ENCODE results near the gene NRF1. TPM values are rescaled to one million over a fixed set of nuclear protein-coding genes. Genes with fewer than 3 reads are reported as not detected.
A peak's percentile ranks its signal among the peaks of the same experiment; 100 is the strongest.
"Not testable (repeated sequence)": the region's sequence is repeated elsewhere in the genome, so short reads cannot be mapped to it uniquely, and the experiment has no call there.

NRF1 gene
- total RNA-seq, 2 donors from 2014 or later, result 33.7 to 33.9 TPM

- peak overlapping the region; percentile 92 for H3K27ac Mint-ChIP-seq
- peak; percentile 8 for ATAC-seq
- H3K9me3 ChIP-seq (ENCODE audit: control insufficient read depth, low read length, poor library complexity, severe bottlenecking), result no peaks in the 10 kb centered on the region
- H3K27me3 Mint-ChIP-seq, result no peaks in the 10 kb centered on the region
- peak in 2 of 3 donors; percentile 13 to 28 for DNase-seq
- H3K4me3 Mint-ChIP-seq, result peak overlapping the region; percentile 93
- peaks cover 36% of the 10 kb centered on the region for H3K4me1 Mint-ChIP-seq
- H3K36me3 Mint-ChIP-seq (ENCODE audit: low read depth), result peaks cover 4% of the 10 kb centered on the region
Observed at GRCh38 chr7:129612112-129613015, 844 bp downstream of the NRF1 start.

GRCh38 chr7:129613016-129613337 is 1.5 kb downstream of the NRF1 start:
- Mint-ChIP-seq H3K27ac (peak overlapping the region; percentile 92), H3K36me3 (ENCODE audit: low read depth) (peaks cover 4% of the 10 kb centered on the region), H3K4me3 (peak overlapping the region; percentile 91), H3K27me3 (no peaks in the 10 kb centered on the region), H3K4me1 (peaks cover 42% of the 10 kb centered on the region)
- no peak for ATAC-seq
- no peak for DNase-seq
- no peaks in the 10 kb centered on the region for H3K9me3 ChIP-seq (ENCODE audit: control insufficient read depth, low read length, poor library complexity, severe bottlenecking)

- no peak for DNase-seq
- H3K27ac Mint-ChIP-seq, result no peak overlapping the region
Observed at GRCh38 chr7:129615018-129615417, 3.5 kb downstream of the NRF1 start.

GRCh38 chr7:129616530-129616929 is 5.0 kb downstream of the NRF1 start:
- no peak overlapping the region for H3K4me3 Mint-ChIP-seq
- DNase-seq (no peak), ATAC-seq (no peak)
- H3K27me3 Mint-ChIP-seq, result no peaks in the 10 kb centered on the region
- H3K9me3 ChIP-seq (ENCODE audit: control insufficient read depth, low read length, poor library complexity, severe bottlenecking), result no peaks in the 10 kb centered on the region
- no peaks in the 10 kb centered on the region for H3K36me3 Mint-ChIP-seq (ENCODE audit: low read depth)
- H3K4me1 Mint-ChIP-seq, result peaks cover 47% of the 10 kb centered on the region
- no peak overlapping the region for H3K27ac Mint-ChIP-seq

More at GRCh38 chr7:129615018-129615417, 3.5 kb downstream of the NRF1 start:
- Mint-ChIP-seq H3K4me1 (peaks cover 43% of the 10 kb centered on the region), H3K27me3 (no peaks in the 10 kb centered on the region), H3K4me3 (no peak overlapping the region), H3K36me3 (ENCODE audit: low read depth) (no peaks in the 10 kb centered on the region)
- no peak for ATAC-seq
- no peaks in the 10 kb centered on the region for H3K9me3 ChIP-seq (ENCODE audit: control insufficient read depth, low read length, poor library complexity, severe bottlenecking)

GRCh38 chr7:129617178-129617577 is 5.7 kb downstream of the NRF1 start:
- DNase-seq (no peak), ATAC-seq (no peak)
- H3K4me3 Mint-ChIP-seq, result no peak overlapping the region
- peaks cover 47% of the 10 kb centered on the region for H3K4me1 Mint-ChIP-seq
- H3K9me3 ChIP-seq (ENCODE audit: control insufficient read depth, low read length, poor library complexity, severe bottlenecking), result no peaks in the 10 kb centered on the region
- H3K27ac Mint-ChIP-seq, result no peak overlapping the region
- H3K27me3 Mint-ChIP-seq, result no peaks in the 10 kb centered on the region
- no peaks in the 10 kb centered on the region for H3K36me3 Mint-ChIP-seq (ENCODE audit: low read depth)

GRCh38 chr7:129617652-129618051 is 6.1 kb downstream of the NRF1 start:
- H3K27ac Mint-ChIP-seq, result no peak overlapping the region
- H3K36me3 Mint-ChIP-seq (ENCODE audit: low read depth), result no peaks in the 10 kb centered on the region
- peak overlapping the region; percentile 76 for H3K4me3 Mint-ChIP-seq
- ATAC-seq, result no peak
- no peak for DNase-seq
- H3K4me1 Mint-ChIP-seq, result peaks cover 46% of the 10 kb centered on the region
- H3K27me3 Mint-ChIP-seq, result no peaks in the 10 kb centered on the region
- no peaks in the 10 kb centered on the region for H3K9me3 ChIP-seq (ENCODE audit: control insufficient read depth, low read length, poor library complexity, severe bottlenecking)

- no peaks in the 10 kb centered on the region for H3K9me3 ChIP-seq (ENCODE audit: control insufficient read depth, low read length, poor library complexity, severe bottlenecking)
- Mint-ChIP-seq H3K4me1 (peaks cover 21% of the 10 kb centered on the region), H3K4me3 (no peak overlapping the region), H3K27me3 (no peaks in the 10 kb centered on the region), H3K36me3 (ENCODE audit: low read depth) (no peaks in the 10 kb centered on the region), H3K27ac (no peak overlapping the region)
- DNase-seq (no peak), ATAC-seq (no peak)
Observed at GRCh38 chr7:129626896-129627295, 15.4 kb downstream of the NRF1 start.

- no peaks in the 10 kb centered on the region for H3K9me3 ChIP-seq (ENCODE audit: control insufficient read depth, low read length, poor library complexity, severe bottlenecking)
- Mint-ChIP-seq H3K27me3 (no peaks in the 10 kb centered on the region), H3K4me3 (no peak overlapping the region), H3K27ac (peak overlapping the region; percentile 32), H3K36me3 (ENCODE audit: low read depth) (no peaks in the 10 kb centered on the region), H3K4me1 (peaks cover 26% of the 10 kb centered on the region)
- DNase-seq (no peak), ATAC-seq (no peak)
Observed at GRCh38 chr7:129630341-129630740, 18.8 kb downstream of the NRF1 start.

GRCh38 chr7:129634361-129635034 is 23.0 kb downstream of the NRF1 start:
- DNase-seq (no peak), ATAC-seq (no peak)
- H3K36me3 Mint-ChIP-seq (ENCODE audit: low read depth), result no peaks in the 10 kb centered on the region
- no peaks in the 10 kb centered on the region for H3K27me3 Mint-ChIP-seq
- no peak overlapping the region for H3K27ac Mint-ChIP-seq
- no peak overlapping the region for H3K4me3 Mint-ChIP-seq
- H3K4me1 Mint-ChIP-seq, result peaks cover 34% of the 10 kb centered on the region
- no peaks in the 10 kb centered on the region for H3K9me3 ChIP-seq (ENCODE audit: control insufficient read depth, low read length, poor library complexity, severe bottlenecking)

- DNase-seq, result peak in 2 of 3 donors; percentile 32 to 50
- Mint-ChIP-seq H3K27me3 (no peaks in the 10 kb centered on the region), H3K36me3 (ENCODE audit: low read depth) (no peaks in the 10 kb centered on the region), H3K4me3 (no peak overlapping the region), H3K27ac (peak overlapping the region; percentile 84), H3K4me1 (peaks cover 31% of the 10 kb centered on the region)
- H3K9me3 ChIP-seq (ENCODE audit: control insufficient read depth, low read length, poor library complexity, severe bottlenecking), result no peaks in the 10 kb centered on the region
- peak; percentile 98 for ATAC-seq
Observed at GRCh38 chr7:129635300-129636029, 23.9 kb downstream of the NRF1 start.

- not testable (repeated sequence) for H3K9me3 ChIP-seq (ENCODE audit: control insufficient read depth, low read length, poor library complexity, severe bottlenecking); H3K27me3 Mint-ChIP-seq; DNase-seq; H3K4me3 Mint-ChIP-seq; H3K36me3 Mint-ChIP-seq (ENCODE audit: low read depth); ATAC-seq
- Mint-ChIP-seq H3K4me1 (peaks cover 30% of the 10 kb centered on the region), H3K27ac (peak overlapping the region; percentile 84)
Observed at GRCh38 chr7:129636030-129636550, 24.6 kb downstream of the NRF1 start.

- Mint-ChIP-seq H3K4me1 (peaks cover 27% of the 10 kb centered on the region), H3K36me3 (ENCODE audit: low read depth) (no peaks in the 10 kb centered on the region), H3K27ac (peak overlapping the region; percentile 2), H3K4me3 (no peak overlapping the region), H3K27me3 (no peaks in the 10 kb centered on the region)
- ATAC-seq (no peak), DNase-seq (no peak)
- H3K9me3 ChIP-seq (ENCODE audit: control insufficient read depth, low read length, poor library complexity, severe bottlenecking), result no peaks in the 10 kb centered on the region
Observed at GRCh38 chr7:129636641-129637040, 25.1 kb downstream of the NRF1 start.

- DNase-seq (no peak), ATAC-seq (no peak)
- Mint-ChIP-seq H3K4me3 (no peak overlapping the region), H3K36me3 (ENCODE audit: low read depth) (no peaks in the 10 kb centered on the region), H3K27me3 (no peaks in the 10 kb centered on the region), H3K27ac (no peak overlapping the region), H3K4me1 (peaks cover 13% of the 10 kb centered on the region)
- H3K9me3 ChIP-seq (ENCODE audit: control insufficient read depth, low read length, poor library complexity, severe bottlenecking), result no peaks in the 10 kb centered on the region
Observed at GRCh38 chr7:129640400-129640799, 28.9 kb downstream of the NRF1 start.
